NCI-H2107 treated with DMSO at 0.1 percent for 48 hours (cell line): Measurements from ENCODE around the gene NRAS.
"Not testable (repeated sequence)": the region's sequence is repeated elsewhere in the genome, so short reads cannot be mapped to it uniquely, and the experiment has no call there.

Experiments used
- DNase-seq: peaks from one replicate; lab custom pipeline; 2025; ENCODE audit not compliant: unreplicated experiment; lab: John Stamatoyannopoulos, UW

Gene NRAS

GRCh38 chr1:114716304-114717170 lies at the start of gene NRAS:
Gene NRAS (minus strand): TSS chr1:114716771. CDS start chr1:114716160, 611 bp downstream.
- DNase-seq = peak; percentile 69

DNA sequence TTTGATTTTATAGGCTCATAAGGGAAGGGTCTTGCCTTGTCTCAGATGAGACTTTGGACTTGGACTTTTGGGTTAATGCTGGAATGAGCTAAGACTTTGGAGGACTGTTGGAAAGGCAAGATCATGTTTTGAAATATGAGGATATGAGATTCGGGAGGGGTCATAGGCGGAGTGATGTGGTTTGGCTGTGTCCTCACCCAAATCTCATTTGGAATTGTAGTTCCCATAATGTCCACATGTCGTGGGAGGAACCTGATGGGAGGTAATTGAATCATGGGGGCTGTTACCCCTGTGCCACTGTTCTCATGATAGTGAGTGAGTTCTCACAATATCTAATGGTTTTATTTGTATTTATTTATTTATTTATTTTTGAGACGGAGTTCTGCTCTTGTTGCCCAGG lies 48.1 kb upstream of the NRAS start:
- no peak for DNase-seq

DNA sequence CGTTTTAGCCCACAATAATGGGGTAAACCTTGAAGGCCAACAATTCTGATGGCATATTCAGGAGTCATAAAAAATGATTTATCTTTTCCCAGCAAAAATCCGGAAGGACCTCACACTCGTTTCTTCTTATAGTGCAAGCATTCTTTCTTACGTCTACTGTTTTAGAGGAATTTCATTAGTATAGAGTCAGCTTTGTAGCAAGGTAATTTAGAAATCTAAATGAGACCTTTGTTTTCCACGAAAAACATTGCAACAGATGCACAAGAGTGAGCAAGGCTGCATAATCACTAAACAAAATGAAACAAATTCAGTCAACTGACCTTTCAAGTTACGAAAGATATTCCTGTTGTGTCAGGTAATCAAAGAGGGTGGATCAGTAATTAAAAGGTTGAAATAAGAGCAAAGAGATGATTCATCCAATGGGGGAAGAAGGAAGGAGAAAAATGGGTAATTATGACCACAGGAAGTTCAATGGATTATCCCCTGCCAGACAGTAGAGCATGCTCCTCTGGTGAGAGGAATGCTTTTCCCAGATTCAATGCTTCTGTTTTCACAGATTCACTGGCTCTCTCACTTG lies 41.8 kb upstream of the NRAS start:
- DNase-seq = no peak

GRCh38 chr1:114757455-114758255 lies 41.1 kb upstream of the NRAS start, which contains the start of gene CSDE1:
Gene CSDE1 (minus strand): TSS chr1:114757984. CDS start chr1:114739890, 18,094 bp downstream.
- DNase-seq = peak; percentile 96

DNA sequence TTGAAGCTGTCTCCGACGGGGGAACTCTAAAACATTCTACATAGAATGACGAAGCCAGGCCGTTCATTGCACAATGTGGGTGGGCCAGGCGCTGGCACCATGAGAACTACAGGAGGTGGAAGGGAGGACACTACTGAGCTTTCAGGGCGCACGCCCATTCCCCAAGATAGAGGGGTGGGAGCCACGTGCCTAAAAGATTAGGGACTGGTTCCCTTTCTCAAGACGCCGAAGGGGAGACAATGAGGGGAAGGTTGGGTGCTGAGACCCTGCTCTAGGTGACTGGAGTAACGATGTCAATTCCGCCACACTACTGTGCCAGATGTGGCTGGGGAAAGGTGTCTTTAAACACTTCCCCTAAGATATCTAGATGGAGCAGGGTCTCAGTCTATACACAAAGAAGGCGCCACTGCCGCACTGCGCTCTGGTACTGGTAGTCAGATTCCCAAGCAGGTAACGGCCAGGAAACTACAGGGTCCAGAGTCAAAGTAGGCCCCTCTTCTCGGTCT lies 40.4 kb upstream of the NRAS start:
- DNase-seq = no peak

GRCh38 chr1:114756009-114756892 lies 39.7 kb upstream of the NRAS start:
- no peak for DNase-seq

DNA sequence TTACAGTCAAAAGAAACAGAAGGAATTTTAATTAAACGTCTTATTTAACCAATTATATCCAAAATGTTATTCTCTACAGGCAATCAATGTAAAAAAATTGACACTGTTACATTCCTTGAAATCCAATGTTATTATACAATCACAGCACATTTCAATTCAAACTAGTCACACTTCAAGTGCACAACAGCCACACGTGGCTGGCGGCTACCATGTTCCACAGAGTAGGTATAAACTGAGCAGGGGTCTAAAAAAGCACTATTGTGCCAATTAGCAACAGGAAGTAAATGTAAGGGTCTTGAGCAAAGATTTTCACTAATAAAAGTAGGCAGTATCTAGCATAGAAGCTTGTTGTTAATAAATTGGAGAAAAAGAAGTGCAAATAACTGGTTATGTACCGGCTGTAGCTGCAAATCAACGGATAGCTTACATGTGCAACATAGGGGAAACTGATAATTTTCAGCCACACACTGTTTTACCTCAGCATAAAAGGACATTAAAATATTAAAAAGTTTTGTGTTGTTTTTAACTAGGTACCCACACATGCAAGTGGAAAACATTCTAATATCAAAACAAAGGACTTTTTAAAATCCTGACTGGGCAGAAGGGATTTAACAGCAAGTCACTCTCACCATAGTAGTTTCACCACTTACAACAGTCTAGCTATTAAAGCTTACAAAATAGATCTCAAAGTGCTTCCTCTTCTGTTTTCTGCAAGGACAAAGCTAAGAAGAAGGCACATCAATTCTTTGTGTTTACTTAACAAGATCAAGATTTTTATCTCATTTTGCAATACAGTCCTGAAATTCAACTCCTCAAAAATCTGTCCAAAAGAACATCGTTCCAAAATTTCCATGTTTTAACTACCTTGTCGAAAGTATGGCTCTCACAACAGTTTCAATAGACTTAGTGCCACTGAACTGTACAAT lies 38.7 kb upstream of the NRAS start:
- no peak for DNase-seq

- DNase-seq = not testable (repeated sequence)
Measured at GRCh38 chr1:114753702-114754101, 37.1 kb upstream of the NRAS start.

DNA sequence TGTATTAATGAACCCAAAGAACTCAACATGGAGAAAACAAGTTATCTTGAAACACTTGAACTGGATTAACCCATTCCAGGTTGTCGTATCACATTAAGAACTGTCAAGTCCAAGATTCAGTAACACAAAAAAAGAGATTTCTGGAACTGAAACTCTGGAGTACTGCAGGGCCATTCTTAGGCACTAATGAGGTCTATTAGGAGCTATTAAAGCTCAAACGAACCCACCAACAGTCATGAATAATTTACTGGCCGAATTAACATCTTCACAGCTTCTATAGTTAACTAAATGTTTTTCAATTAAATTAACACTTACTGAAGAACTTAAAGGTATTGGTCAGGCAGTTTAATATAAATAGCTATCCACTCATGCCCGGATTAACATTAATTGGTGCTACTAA lies 36.6 kb upstream of the NRAS start:
- DNase-seq = no peak

DNA sequence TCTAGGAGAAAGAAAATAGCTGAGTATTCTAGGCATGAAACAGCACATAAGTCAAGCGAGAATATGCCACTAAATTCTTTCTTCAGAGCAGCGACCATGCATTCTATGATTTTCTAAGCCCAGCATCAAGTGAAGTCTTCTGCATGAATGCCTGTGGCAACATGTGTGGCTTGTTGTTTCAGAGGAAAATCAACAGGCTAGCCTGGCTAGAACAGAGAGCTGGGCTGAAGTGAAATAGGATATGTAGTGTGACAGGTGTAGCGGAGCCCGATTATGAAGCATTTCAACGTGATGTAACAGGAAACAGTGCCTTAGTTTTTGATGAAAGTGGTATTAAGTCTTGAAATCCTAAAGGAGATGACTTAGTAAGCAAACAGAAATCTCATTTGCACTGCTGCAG lies 34.2 kb upstream of the NRAS start:
- DNase-seq = peak; percentile 96

- no peak for DNase-seq
Measured at GRCh38 chr1:114749835-114750234, 33.3 kb upstream of the NRAS start.

DNA sequence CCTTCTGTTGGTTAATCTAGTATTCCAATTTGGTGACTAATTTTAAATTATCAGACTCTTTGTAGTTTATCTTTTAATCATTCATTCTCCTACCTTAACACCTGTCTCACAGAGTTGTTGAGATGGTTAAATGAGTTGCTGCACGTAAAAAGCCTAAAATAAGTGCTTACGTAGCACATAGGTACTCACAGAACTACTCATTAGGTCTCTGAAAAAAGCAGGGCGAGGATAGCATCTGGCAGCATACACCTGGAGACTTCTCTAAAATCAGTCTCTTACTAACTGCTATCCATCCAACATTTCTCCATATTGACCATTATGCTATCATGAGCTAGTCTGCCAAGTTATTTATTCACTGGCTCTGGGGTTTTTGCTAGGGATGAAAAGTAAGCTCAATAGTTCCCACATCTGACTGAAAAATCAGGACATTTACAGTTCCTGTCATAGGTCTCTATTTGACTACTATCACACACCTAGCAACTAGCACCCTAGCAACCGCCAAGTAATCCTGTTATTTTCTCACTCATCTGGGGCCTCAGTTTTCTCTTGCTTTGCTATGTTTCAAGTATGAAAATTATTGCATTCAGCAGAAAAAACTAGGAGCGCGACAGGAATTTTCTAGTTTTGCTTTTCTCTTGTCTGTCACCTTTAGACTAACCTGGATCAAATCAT lies 30.0 kb upstream of the NRAS start:
- no peak for DNase-seq

DNA sequence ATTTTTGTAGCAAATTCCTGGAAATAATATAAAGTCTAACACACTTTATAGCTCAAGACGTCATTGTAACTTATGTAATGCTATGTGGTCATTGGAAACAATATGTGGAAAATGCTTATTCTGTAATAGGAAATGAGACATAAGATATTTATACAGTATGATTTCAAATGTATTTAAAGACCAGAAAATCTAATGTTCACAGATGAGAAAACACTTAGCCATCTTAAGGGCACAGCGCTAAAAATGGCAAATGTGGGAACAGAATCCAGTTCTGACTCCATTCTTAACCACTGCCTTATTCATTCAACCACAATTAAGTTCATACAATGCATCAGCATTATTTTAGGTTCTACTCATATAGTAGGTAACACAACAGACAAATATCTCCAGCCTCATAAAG lies 28.7 kb upstream of the NRAS start:
- DNase-seq = no peak

DNA sequence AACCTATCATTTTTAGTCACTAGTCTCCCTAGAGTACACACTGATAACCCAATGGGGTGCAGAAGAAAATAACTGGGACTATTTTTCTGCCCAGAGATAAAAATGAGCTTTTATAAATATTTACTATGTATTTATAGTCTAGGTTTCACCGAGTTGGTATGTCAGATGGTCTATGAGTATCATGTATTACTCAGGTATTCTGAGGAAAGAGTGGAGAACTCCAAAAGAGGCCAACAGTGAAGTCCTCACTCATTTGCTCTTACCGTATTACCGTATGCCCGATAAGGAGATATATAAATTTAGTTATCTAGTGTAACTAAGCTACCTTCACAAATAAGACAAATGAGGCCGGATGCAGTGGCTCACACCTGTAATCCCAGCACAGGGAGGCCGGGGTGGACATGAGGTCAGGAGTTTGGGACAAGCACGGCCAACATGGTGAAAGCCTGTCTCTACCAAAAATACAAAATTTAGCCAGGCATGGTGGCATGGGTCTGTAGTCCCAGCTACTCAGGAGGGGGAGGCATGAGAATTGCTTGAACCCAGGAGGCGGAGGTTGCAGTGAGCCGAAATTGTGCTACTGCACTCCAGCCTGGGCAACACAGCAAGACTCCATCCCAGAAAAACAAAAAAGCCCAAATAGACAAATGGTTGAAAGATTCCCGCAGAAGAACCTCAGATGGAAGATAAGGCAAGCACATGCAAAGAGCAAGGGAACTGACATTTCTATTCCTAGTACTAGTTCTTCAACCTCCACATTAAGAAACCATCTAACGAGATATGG lies 25.6 kb upstream of the NRAS start:
- no peak for DNase-seq

DNA sequence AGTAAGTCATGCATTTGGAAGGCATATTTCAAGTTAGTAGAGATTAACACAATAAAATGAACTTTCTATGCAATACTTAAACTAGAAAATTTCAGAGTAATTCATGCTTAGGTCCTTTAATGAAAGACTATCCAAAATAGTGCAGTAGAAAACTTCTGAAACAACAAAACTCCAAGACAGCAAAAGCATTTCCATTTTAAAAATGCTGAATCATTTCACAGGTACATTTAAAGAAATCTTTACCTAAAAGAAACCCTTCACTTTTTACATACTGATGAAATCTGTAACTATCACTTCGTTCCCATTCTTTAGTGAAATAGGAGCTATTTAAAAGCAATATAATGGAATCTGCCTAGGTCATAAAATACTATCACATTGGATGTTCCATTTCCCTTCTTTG lies 23.8 kb upstream of the NRAS start:
- no peak for DNase-seq

DNA sequence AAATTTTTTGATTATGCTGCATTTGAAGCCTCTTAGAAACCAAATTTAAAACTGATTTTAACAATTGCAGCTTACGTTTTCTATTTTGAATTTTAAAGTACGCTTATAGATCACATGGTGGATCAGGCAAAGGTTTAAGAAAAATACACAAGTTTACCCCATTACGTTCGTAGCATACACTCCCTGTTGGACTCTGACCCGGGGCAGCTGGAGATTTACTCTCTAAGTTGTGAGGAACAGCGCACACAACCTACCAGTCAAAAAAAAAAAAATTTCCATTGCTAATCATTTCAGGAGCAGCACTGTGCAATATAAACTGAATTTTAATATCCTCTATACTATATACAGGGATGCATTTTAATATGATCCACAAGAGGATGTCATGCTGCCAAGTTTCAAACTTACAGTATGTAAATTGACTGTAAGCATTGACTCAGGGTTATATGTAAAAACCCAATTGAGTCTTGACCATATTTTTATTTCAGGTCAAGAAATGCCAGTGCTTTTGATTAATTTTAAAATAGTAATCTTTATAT lies 20.8 kb upstream of the NRAS start:
- no peak for DNase-seq

DNA sequence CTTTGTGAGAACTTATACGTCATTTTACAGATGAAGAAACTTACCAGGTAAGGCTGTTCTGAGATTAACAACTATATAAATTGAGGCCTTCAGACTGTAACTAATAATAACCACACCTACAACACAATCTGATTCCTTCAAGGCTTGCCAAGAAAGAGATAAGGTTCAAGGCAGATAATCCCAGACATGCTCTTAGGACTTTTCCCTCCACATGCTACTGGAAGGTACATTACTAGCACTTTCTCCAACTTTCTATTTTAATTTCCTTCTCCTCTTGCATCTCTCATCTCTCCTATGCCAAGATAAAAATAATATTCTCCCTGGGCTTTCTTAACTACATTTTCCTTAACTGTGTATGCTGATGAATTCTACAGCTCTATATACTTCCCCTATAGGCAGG lies 18.9 kb upstream of the NRAS start:
- DNase-seq = no peak

DNA sequence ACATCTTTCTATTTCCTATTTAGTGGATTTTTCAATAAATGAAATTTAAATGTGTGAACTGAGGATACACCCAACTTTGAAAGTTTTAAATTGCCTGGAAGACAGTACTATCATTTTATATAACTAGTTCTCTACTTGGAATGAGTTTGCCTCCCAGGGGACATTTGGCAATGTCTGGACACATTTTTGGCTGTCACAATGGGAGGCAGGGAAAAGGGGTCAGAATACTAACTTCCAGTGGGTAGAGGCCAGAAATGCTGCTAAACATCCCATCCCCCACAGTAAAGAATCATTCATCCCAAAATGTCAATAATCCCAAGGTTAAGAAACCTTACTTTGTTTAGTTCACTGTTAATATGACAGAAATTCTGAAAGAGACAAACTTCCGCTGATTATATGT lies 13.2 kb upstream of the NRAS start:
- no peak for DNase-seq
